Measurements from ENCODE around the gene DLG2. TPM values are rescaled to one million over a fixed set of nuclear protein-coding genes. Genes with fewer than 3 reads are reported as not detected.

The DLG2 gene
- total and polyA plus RNA-seq, 4 donors: 0.30 to 5.5 (median 0.68) TPM

- Histone ChIP-seq H3K4me3 (ENCODE audit: low read depth in 1 of 3, low read length in 3 of 3) (no peak overlapping the region), H3K9ac (ENCODE audit: low read depth in 1 of 2, low read length in 2 of 2) (no peak overlapping the region), H3K4me1 (ENCODE audit: control insufficient read depth in 4 of 4, insufficient read depth in 4 of 4, low read length in 3 of 4) (no peaks in the 10 kb centered on the region), H3K27me3 (ENCODE audit: control insufficient read depth in 4 of 4, insufficient read depth in 4 of 4, low read length in 3 of 4) (no peaks in the 10 kb centered on the region), H3K36me3 (ENCODE audit: control insufficient read depth in 4 of 4, insufficient read depth in 3 of 4, low read depth in 1 of 4, low read length in 3 of 4) (no peaks in the 10 kb centered on the region), H3K27ac (ENCODE audit: low read depth in 1 of 2, low read length in 2 of 2) (no peak overlapping the region), H3K9me3 (ENCODE audit: control insufficient read depth in 4 of 4, low read length in 3 of 4) (no peaks in the 10 kb centered on the region)
- 82% methylated on average over 2 of the region's 2 CpGs for WGBS
- DNase-seq (ENCODE audit: low spot score): no peak
- TF ChIP-seq, protein P1, sequence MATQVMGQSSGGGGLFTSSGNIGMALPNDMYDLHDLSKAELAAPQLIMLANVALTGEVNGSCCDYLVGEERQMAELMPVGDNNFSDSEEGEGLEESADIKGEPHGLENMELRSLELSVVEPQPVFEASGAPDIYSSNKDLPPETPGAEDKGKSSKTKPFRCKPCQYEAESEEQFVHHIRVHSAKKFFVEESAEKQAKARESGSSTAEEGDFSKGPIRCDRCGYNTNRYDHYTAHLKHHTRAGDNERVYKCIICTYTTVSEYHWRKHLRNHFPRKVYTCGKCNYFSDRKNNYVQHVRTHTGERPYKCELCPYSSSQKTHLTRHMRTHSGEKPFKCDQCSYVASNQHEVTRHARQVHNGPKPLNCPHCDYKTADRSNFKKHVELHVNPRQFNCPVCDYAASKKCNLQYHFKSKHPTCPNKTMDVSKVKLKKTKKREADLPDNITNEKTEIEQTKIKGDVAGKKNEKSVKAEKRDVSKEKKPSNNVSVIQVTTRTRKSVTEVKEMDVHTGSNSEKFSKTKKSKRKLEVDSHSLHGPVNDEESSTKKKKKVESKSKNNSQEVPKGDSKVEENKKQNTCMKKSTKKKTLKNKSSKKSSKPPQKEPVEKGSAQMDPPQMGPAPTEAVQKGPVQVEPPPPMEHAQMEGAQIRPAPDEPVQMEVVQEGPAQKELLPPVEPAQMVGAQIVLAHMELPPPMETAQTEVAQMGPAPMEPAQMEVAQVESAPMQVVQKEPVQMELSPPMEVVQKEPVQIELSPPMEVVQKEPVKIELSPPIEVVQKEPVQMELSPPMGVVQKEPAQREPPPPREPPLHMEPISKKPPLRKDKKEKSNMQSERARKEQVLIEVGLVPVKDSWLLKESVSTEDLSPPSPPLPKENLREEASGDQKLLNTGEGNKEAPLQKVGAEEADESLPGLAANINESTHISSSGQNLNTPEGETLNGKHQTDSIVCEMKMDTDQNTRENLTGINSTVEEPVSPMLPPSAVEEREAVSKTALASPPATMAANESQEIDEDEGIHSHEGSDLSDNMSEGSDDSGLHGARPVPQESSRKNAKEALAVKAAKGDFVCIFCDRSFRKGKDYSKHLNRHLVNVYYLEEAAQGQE (IDR thresholded peaks at IDR 0.05): no peak
- TF ChIP-seq HNF4A (conservative IDR thresholded peaks at IDR 0.05): no peak
- TF ChIP-seq ZBTB33 (IDR thresholded peaks at IDR 0.05): no peak
- TF ChIP-seq FOXA2 (IDR thresholded peaks at IDR 0.05): no peak
- no peak for TF ChIP-seq RAD21 (IDR thresholded peaks at IDR 0.05)
- no peak for TF ChIP-seq EGR1 (IDR thresholded peaks at IDR 0.05; ENCODE audit: low read depth in 2 of 2)
- no peak for TF ChIP-seq NR2F2 (IDR thresholded peaks at IDR 0.05)
- TF ChIP-seq SP1 (IDR thresholded peaks at IDR 0.05): no peak
- no peak for TF ChIP-seq HNF4G (IDR thresholded peaks at IDR 0.05)
- TF ChIP-seq CTCF (IDR thresholded peaks at IDR 0.05; ENCODE audit: low read depth, low read length, missing input control): no peak
- no peak for TF ChIP-seq YY1 (IDR thresholded peaks at IDR 0.05)
These were observed 1462.4 kb downstream of the DLG2 start for GRCh38 chr11:84164728-84165127.

GRCh38 chr11:84163116-84163515 is 1464.0 kb downstream of the DLG2 start:
- Histone ChIP-seq H3K27me3 (ENCODE audit: control insufficient read depth in 4 of 4, insufficient read depth in 4 of 4, low read length in 3 of 4) (no peaks in the 10 kb centered on the region), H3K4me1 (ENCODE audit: control insufficient read depth in 4 of 4, insufficient read depth in 4 of 4, low read length in 3 of 4) (no peaks in the 10 kb centered on the region), H3K4me3 (ENCODE audit: low read depth in 1 of 3, low read length in 3 of 3) (no peak overlapping the region), H3K36me3 (ENCODE audit: control insufficient read depth in 4 of 4, insufficient read depth in 3 of 4, low read depth in 1 of 4, low read length in 3 of 4) (no peaks in the 10 kb centered on the region), H3K9ac (ENCODE audit: low read depth in 1 of 2, low read length in 2 of 2) (no peak overlapping the region), H3K9me3 (ENCODE audit: control insufficient read depth in 4 of 4, low read length in 3 of 4) (no peaks in the 10 kb centered on the region), H3K27ac (ENCODE audit: low read depth in 1 of 2, low read length in 2 of 2) (no peak overlapping the region)
- TF ChIP-seq YY1 (IDR thresholded peaks at IDR 0.05) (no peak), RXRA (IDR thresholded peaks at IDR 0.05) (no peak), NR2F2 (IDR thresholded peaks at IDR 0.05) (no peak), FOXA2 (IDR thresholded peaks at IDR 0.05) (no peak), CTCF (IDR thresholded peaks at IDR 0.05; ENCODE audit: low read depth, low read length, missing input control) (no peak), EGR1 (IDR thresholded peaks at IDR 0.05; ENCODE audit: low read depth in 2 of 2) (no peak)
- no peak for DNase-seq (ENCODE audit: low spot score)
